ENCODE results near the gene DIPK1B.

- TF ChIP-seq YY1 (IDR thresholded peaks at IDR 0.05; ENCODE audit: insufficient read depth, insufficient read length) = no peak
- TF ChIP-seq ZNF274 (IDR thresholded peaks at IDR 0.05; ENCODE audit: low read depth, low read length) = no peak
These were observed 36.6 kb downstream of the DIPK1B start for GRCh38 chr9:136748666-136749611.
